ENCODE data around the gene HOXC5. TPM values are rescaled to one million over a fixed set of nuclear protein-coding genes. Genes with fewer than 3 reads are reported as not detected.

HOXC5 gene
- total RNA-seq, 1 experiment from 2014 or later: not detected

- H3K9ac ChIP-seq (ENCODE audit: extremely low read depth, insufficient read length, low read length): no peak overlapping the region
- H4K8ac ChIP-seq (replicated peaks; ENCODE audit: insufficient read length, low read depth, low read length): no peak overlapping the region
- Mint-ChIP-seq H3K27me3 (ENCODE audit: low read depth) (peaks cover 100% of the 10 kb centered on the region), H3K4me3 (peak overlapping the region; percentile 8 to 55; a peak in 2 of 5 replicates), H3K9me3 (peaks cover 0 to 2% of the 10 kb centered on the region in 2 experiments; a peak in 2 of 5 replicates), H3K27ac (no peak overlapping the region), H3K4me1 (peaks cover 13 to 30% of the 10 kb centered on the region in 2 experiments), H3K36me3 (ENCODE audit: insufficient read depth in 1 of 3, low read depth in 3 of 3) (no peaks in the 10 kb centered on the region)
- no peak overlapping the region for H2BK15ac ChIP-seq (ENCODE audit: low read depth, low read length)
- DNase-seq: peak; percentile 74
- no peak overlapping the region for H2BK120ac ChIP-seq (ENCODE audit: low read depth, low read length, poor library complexity, severe bottlenecking)
- H3K79me1 ChIP-seq (ENCODE audit: insufficient read depth, low read depth, low read length, poor library complexity, severe bottlenecking): no peaks in the 10 kb centered on the region
- H3K9me3 ChIP-seq (ENCODE audit: control insufficient read depth, low read depth, low read length): no peaks in the 10 kb centered on the region
- H3K79me2 ChIP-seq (ENCODE audit: insufficient read depth, low read length): no peaks in the 10 kb centered on the region
- H3K27ac ChIP-seq (ENCODE audit: insufficient read length, low read depth, low read length): no peak overlapping the region
- H2BK20ac ChIP-seq (ENCODE audit: low read depth, low read length, poor library complexity, severe bottlenecking): no peak overlapping the region
- H2BK12ac ChIP-seq (ENCODE audit: insufficient read length, low read depth, low read length): no peak overlapping the region
- H4K5ac ChIP-seq (ENCODE audit: insufficient read length, low read depth, low read length): no peak overlapping the region
- H3K4ac ChIP-seq (ENCODE audit: low read depth, low read length): no peak overlapping the region
- H2BK5ac ChIP-seq (ENCODE audit: insufficient read length, low read length): no peak overlapping the region
- H4K91ac ChIP-seq (ENCODE audit: insufficient read length, low read depth, low read length): no peak overlapping the region
- H3K23ac ChIP-seq (ENCODE audit: insufficient read length, low read depth, low read length): no peak overlapping the region
- no peak overlapping the region for H2AFZ ChIP-seq (ENCODE audit: low read length)
- no CpG with 5 or more reads among the region's 43 CpGs for WGBS (ENCODE audit: extremely low coverage, insufficient read length, low lambda C conversion rate)
- peaks cover 10% of the 10 kb centered on the region for H3K23me2 ChIP-seq (ENCODE audit: insufficient read length, low read depth, low read length, poor library complexity, severe bottlenecking)
- no peak overlapping the region for H2AK5ac ChIP-seq (ENCODE audit: insufficient read length, low read length)
- H3K18ac ChIP-seq (ENCODE audit: insufficient read length, low read depth, low read length): no peak overlapping the region
- H3K27me3 ChIP-seq (ENCODE audit: insufficient read depth, low read length): peaks cover 94% of the 10 kb centered on the region
- H3K14ac ChIP-seq (ENCODE audit: insufficient read depth, low read length): no peak overlapping the region
- H3K56ac ChIP-seq (ENCODE audit: insufficient read length, low read depth, low read length): no peak overlapping the region
- peak overlapping the region; percentile 28 for H3K4me2 ChIP-seq (ENCODE audit: insufficient read depth, insufficient read length, low read length)
- no peak overlapping the region for H3T11ph ChIP-seq (ENCODE audit: low read length)
- H4K20me1 ChIP-seq (ENCODE audit: control insufficient read depth, insufficient read depth, insufficient read length): no peaks in the 10 kb centered on the region
- TF ChIP-seq CTCF (conservative IDR thresholded peaks at IDR 0.05): no peak
- H3K4me1 ChIP-seq (ENCODE audit: insufficient read depth, low read length): no peaks in the 10 kb centered on the region
Measured at GRCh38 chr12:54019091-54019811, 13.6 kb upstream of the HOXC5 start.
